Small intestine (tissue), 7 donors: ENCODE measurements around the gene SPATC1L. TPM values are rescaled to one million over a fixed set of nuclear protein-coding genes. Genes with fewer than 3 reads are reported as not detected.

Source experiments
- DNase-seq, 2 donors: peaks; one replicate each; pipeline versions ENCODE4 v3.0.0 to v3.0.0-alpha.2; 2013
- FAIRE-seq: peaks from 2 replicates; lab custom pipeline; 2012; peaks lifted over from hg19 to GRCh38; lab: Jason Lieb, UNC
- H3K27ac ChIP-seq, 3 donors: one replicate each; pipeline ENCODE4 v1.5.1; 2013; ENCODE audit warnings: low read length in 2 of 3, mild to moderate bottlenecking in 2 of 3, control low read depth in 1 of 3, inconsistent platforms in 1 of 3, low read depth in 1 of 3, moderate library complexity in 1 of 3
- H3K27me3 ChIP-seq, 3 donors: one replicate each; pipeline ENCODE4 v1.6.1; 2013; ENCODE audit warnings: low read length in 3 of 3, inconsistent platforms in 1 of 3; ENCODE audit not compliant: control insufficient read depth in 3 of 3, insufficient read depth in 3 of 3
- H3K36me3 ChIP-seq, 3 donors: one replicate each; pipeline ENCODE4 v1.6.1; 2013; ENCODE audit warnings: low read length in 3 of 3, inconsistent platforms in 1 of 3, low read depth in 1 of 3, mild to moderate bottlenecking in 1 of 3, moderate library complexity in 1 of 3; ENCODE audit not compliant: control insufficient read depth in 3 of 3, insufficient read depth in 2 of 3
- H3K4me1 ChIP-seq, 3 donors: one replicate each; pipeline ENCODE4 v1.6.1; 2013; ENCODE audit warnings: low read length in 2 of 3, inconsistent platforms in 1 of 3, low read depth in 1 of 3, mild to moderate bottlenecking in 1 of 3, moderate library complexity in 1 of 3; ENCODE audit not compliant: control insufficient read depth in 3 of 3, insufficient read depth in 2 of 3
- H3K4me3 ChIP-seq, 3 donors: one replicate each; pipeline ENCODE4 v1.5.1; 2013; ENCODE audit warnings: low read length in 3 of 3, control low read depth in 1 of 3, inconsistent platforms in 1 of 3, low read depth in 1 of 3, mild to moderate bottlenecking in 1 of 3, moderate library complexity in 1 of 3
- H3K9me3 ChIP-seq, 2 donors: one replicate each; pipeline ENCODE4 v1.6.1; 2013; ENCODE audit warnings: low read depth in 1 of 2, low read length in 1 of 2; ENCODE audit not compliant: control insufficient read depth in 2 of 2, insufficient read depth in 1 of 2
- WGBS, 3 donors: extraction: QIAGEN DNeasy Blood & Tissue Kit; methylation state at CpG; one replicate each; pipeline ENCODE4 v1.1.7; 2013; 5-methylcytosine and 5-hydroxymethylcytosine counted together
- polyA plus RNA-seq, 4 donors: library from polyadenylated mRNA; stranded (reverse) in 3 of 4; unstranded in 1 of 4; fragments of 200-250 nt in 3 of 4; fragments of 120-200 nt in 1 of 4; gene quantifications; one replicate each; pipeline versions ENCODE4 v1.2.1 to v1.2.3, GENCODE V29; 2013
- donor health status: healthy with polysubstance abuse.
- donor health status: control.
- donor health status: control.
- donor health status: Bipolar disorder and iron deficiency.
- donor health status: healthy.

The SPATC1L gene
- polyA plus RNA-seq, 4 donors = 2.9 to 12.6 (median 8.2) TPM

GRCh38 chr21:46218906-46219590 lies 34.8 kb upstream of the SPATC1L start:
- H3K27ac ChIP-seq = no peak overlapping the region
- no peaks in the 10 kb centered on the region for H3K27me3 ChIP-seq
- no peaks in the 10 kb centered on the region for H3K4me1 ChIP-seq
- 92 to 93% (median 92%) methylated on average over 16 of the region's 16 CpGs for WGBS, 3 donors
- H3K36me3 ChIP-seq = peaks cover 3 to 60% (median 6%) of the 10 kb centered on the region in 3 donors
- no peaks in the 10 kb centered on the region for H3K9me3 ChIP-seq
- DNase-seq = no peak
- no peak for FAIRE-seq
- no peak overlapping the region for H3K4me3 ChIP-seq

- Histone ChIP-seq H3K9me3 (no peaks in the 10 kb centered on the region), H3K4me1 (no peaks in the 10 kb centered on the region), H3K27me3 (no peaks in the 10 kb centered on the region), H3K4me3 (no peak overlapping the region), H3K27ac (no peak overlapping the region), H3K36me3 (peaks cover 6 to 68% (median 6%) of the 10 kb centered on the region in 3 donors)
- DNase-seq = no peak
- WGBS, 3 donors = 88 to 91% (median 90%) methylated on average over 22 of the region's 22 CpGs
- FAIRE-seq = no peak
Measured at GRCh38 chr21:46217511-46218196, 33.4 kb upstream of the SPATC1L start.

GRCh38 chr21:46216132-46216747 lies 32.0 kb upstream of the SPATC1L start:
- H3K27me3 ChIP-seq = no peaks in the 10 kb centered on the region
- DNase-seq = no peak
- 93 to 97% (median 93%) methylated on average over 16 of the region's 16 CpGs for WGBS, 3 donors
- FAIRE-seq = no peak
- no peak overlapping the region for H3K4me3 ChIP-seq
- no peaks in the 10 kb centered on the region for H3K9me3 ChIP-seq
- no peaks in the 10 kb centered on the region for H3K4me1 ChIP-seq
- H3K27ac ChIP-seq = no peak overlapping the region
- peaks cover 6 to 69% (median 6%) of the 10 kb centered on the region in 3 donors for H3K36me3 ChIP-seq

GRCh38 chr21:46215436-46216131 lies 31.3 kb upstream of the SPATC1L start:
- H3K27me3 ChIP-seq = no peaks in the 10 kb centered on the region
- no peaks in the 10 kb centered on the region for H3K9me3 ChIP-seq
- H3K27ac ChIP-seq = no peak overlapping the region
- no peak overlapping the region for H3K4me3 ChIP-seq
- WGBS, 3 donors = 89 to 97% (median 94%) methylated on average over 17 to 20 of the region's 20 CpGs
- no peak for FAIRE-seq
- DNase-seq = no peak
- H3K4me1 ChIP-seq = no peaks in the 10 kb centered on the region
- H3K36me3 ChIP-seq = peaks cover 3 to 66% (median 6%) of the 10 kb centered on the region in 3 donors

- Histone ChIP-seq H3K36me3 (peaks cover 3 to 63% (median 6%) of the 10 kb centered on the region in 3 donors), H3K4me3 (no peak overlapping the region), H3K27ac (no peak overlapping the region), H3K27me3 (no peaks in the 10 kb centered on the region), H3K4me1 (no peaks in the 10 kb centered on the region), H3K9me3 (no peaks in the 10 kb centered on the region)
- DNase-seq (no peak), FAIRE-seq (no peak)
- 94% methylated on average over 27 of the region's 27 CpGs for WGBS, 3 donors
Measured at GRCh38 chr21:46214478-46215340, 30.4 kb upstream of the SPATC1L start.

- DNase-seq = no peak
- no peak overlapping the region for H3K27ac ChIP-seq
- H3K4me3 ChIP-seq = no peak overlapping the region
- 91 to 93% (median 92%) methylated on average over 15 of the region's 15 CpGs for WGBS, 3 donors
- no peaks in the 10 kb centered on the region for H3K4me1 ChIP-seq
- H3K9me3 ChIP-seq = no peaks in the 10 kb centered on the region
- peaks cover 3 to 63% (median 4%) of the 10 kb centered on the region in 3 donors for H3K36me3 ChIP-seq
- FAIRE-seq = no peak
- H3K27me3 ChIP-seq = no peaks in the 10 kb centered on the region
Measured at GRCh38 chr21:46213620-46214286, 29.5 kb upstream of the SPATC1L start.

GRCh38 chr21:46212721-46213484 lies 28.6 kb upstream of the SPATC1L start:
- H3K9me3 ChIP-seq = no peaks in the 10 kb centered on the region
- no peaks in the 10 kb centered on the region for H3K27me3 ChIP-seq
- no peak overlapping the region for H3K4me3 ChIP-seq
- WGBS, 3 donors = 82 to 93% (median 88%) methylated on average over 16 to 18 of the region's 18 CpGs
- H3K27ac ChIP-seq = no peak overlapping the region
- FAIRE-seq (no peak), DNase-seq (no peak)
- H3K4me1 ChIP-seq = no peaks in the 10 kb centered on the region
- H3K36me3 ChIP-seq = peaks cover 3 to 72% (median 8%) of the 10 kb centered on the region in 3 donors
